ENCODE results near the gene GPC5. TPM values are rescaled to one million over a fixed set of nuclear protein-coding genes. Genes with fewer than 3 reads are reported as not detected.

The GPC5 gene
- total RNA-seq, 1 experiment from 2014 or later: 0.15 TPM

- no peak overlapping the region for H2BK12ac ChIP-seq (ENCODE audit: insufficient read length, low read depth, low read length)
- H3K79me1 ChIP-seq (ENCODE audit: insufficient read depth, low read depth, low read length, poor library complexity, severe bottlenecking): no peaks in the 10 kb centered on the region
- no peak for DNase-seq
- Mint-ChIP-seq H3K4me1 (no peaks in the 10 kb centered on the region), H3K36me3 (ENCODE audit: insufficient read depth in 1 of 3, low read depth in 3 of 3) (no peaks in the 10 kb centered on the region), H3K9me3 (no peaks in the 10 kb centered on the region), H3K27me3 (ENCODE audit: low read depth) (no peaks in the 10 kb centered on the region), H3K4me3 (no peak overlapping the region), H3K27ac (no peak overlapping the region)
- H2AFZ ChIP-seq (ENCODE audit: low read length): no peak overlapping the region
- no peak overlapping the region for H4K8ac ChIP-seq (replicated peaks; ENCODE audit: insufficient read length, low read depth, low read length)
- no peak overlapping the region for H2AK5ac ChIP-seq (ENCODE audit: insufficient read length, low read length)
- no peak overlapping the region for H3K14ac ChIP-seq (ENCODE audit: insufficient read depth, low read length)
- no peak overlapping the region for H4K91ac ChIP-seq (ENCODE audit: insufficient read length, low read depth, low read length)
- no CpG with 5 or more reads among the region's 4 CpGs for WGBS (ENCODE audit: extremely low coverage, insufficient read length, low lambda C conversion rate)
- no peaks in the 10 kb centered on the region for H3K9me3 ChIP-seq (ENCODE audit: control insufficient read depth, low read depth, low read length)
- no peaks in the 10 kb centered on the region for H4K20me1 ChIP-seq (ENCODE audit: control insufficient read depth, insufficient read depth, insufficient read length)
- H3K18ac ChIP-seq (ENCODE audit: insufficient read length, low read depth, low read length): no peak overlapping the region
- no peaks in the 10 kb centered on the region for H3K4me1 ChIP-seq (ENCODE audit: insufficient read depth, low read length)
- no peak overlapping the region for H2BK20ac ChIP-seq (ENCODE audit: low read depth, low read length, poor library complexity, severe bottlenecking)
- H3K27ac ChIP-seq (ENCODE audit: insufficient read length, low read depth, low read length): no peak overlapping the region
- no peaks in the 10 kb centered on the region for H3K27me3 ChIP-seq (ENCODE audit: insufficient read depth, low read length)
- H3K23me2 ChIP-seq (ENCODE audit: insufficient read length, low read depth, low read length, poor library complexity, severe bottlenecking): no peaks in the 10 kb centered on the region
- no peak overlapping the region for H3K56ac ChIP-seq (ENCODE audit: insufficient read length, low read depth, low read length)
- H3K79me2 ChIP-seq (ENCODE audit: insufficient read depth, low read length): no peaks in the 10 kb centered on the region
- H3K9ac ChIP-seq (ENCODE audit: extremely low read depth, insufficient read length, low read length): no peak overlapping the region
- no peak overlapping the region for H2BK120ac ChIP-seq (ENCODE audit: low read depth, low read length, poor library complexity, severe bottlenecking)
- no peak overlapping the region for H2BK15ac ChIP-seq (ENCODE audit: low read depth, low read length)
- no peak overlapping the region for H3K23ac ChIP-seq (ENCODE audit: insufficient read length, low read depth, low read length)
- H3T11ph ChIP-seq (ENCODE audit: low read length): no peak overlapping the region
- no peak overlapping the region for H3K4ac ChIP-seq (ENCODE audit: low read depth, low read length)
- H3K4me2 ChIP-seq (ENCODE audit: insufficient read depth, insufficient read length, low read length): no peak overlapping the region
- no peak overlapping the region for H2BK5ac ChIP-seq (ENCODE audit: insufficient read length, low read length)
- H4K5ac ChIP-seq (ENCODE audit: insufficient read length, low read depth, low read length): no peak overlapping the region
- TF ChIP-seq, protein P1, sequence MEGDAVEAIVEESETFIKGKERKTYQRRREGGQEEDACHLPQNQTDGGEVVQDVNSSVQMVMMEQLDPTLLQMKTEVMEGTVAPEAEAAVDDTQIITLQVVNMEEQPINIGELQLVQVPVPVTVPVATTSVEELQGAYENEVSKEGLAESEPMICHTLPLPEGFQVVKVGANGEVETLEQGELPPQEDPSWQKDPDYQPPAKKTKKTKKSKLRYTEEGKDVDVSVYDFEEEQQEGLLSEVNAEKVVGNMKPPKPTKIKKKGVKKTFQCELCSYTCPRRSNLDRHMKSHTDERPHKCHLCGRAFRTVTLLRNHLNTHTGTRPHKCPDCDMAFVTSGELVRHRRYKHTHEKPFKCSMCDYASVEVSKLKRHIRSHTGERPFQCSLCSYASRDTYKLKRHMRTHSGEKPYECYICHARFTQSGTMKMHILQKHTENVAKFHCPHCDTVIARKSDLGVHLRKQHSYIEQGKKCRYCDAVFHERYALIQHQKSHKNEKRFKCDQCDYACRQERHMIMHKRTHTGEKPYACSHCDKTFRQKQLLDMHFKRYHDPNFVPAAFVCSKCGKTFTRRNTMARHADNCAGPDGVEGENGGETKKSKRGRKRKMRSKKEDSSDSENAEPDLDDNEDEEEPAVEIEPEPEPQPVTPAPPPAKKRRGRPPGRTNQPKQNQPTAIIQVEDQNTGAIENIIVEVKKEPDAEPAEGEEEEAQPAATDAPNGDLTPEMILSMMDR (conservative IDR thresholded peaks at IDR 0.05): no peak
These were observed 166.0 kb downstream of the GPC5 start for GRCh38 chr13:91564396-91564795.

Data from H9 (cell line).